Adrenal gland (tissue), 12 donors: ENCODE results near the gene NOS2. TPM values are rescaled to one million over a fixed set of nuclear protein-coding genes. Genes with fewer than 3 reads are reported as not detected.

ENCODE experiments used
- DNase-seq, 7 donors: peaks; one replicate each; pipeline ENCODE4 v3.0.0-alpha.2; 2019 to 2020
- H3K27ac ChIP-seq, 5 donors: fragments of 200-600 bp; sonication (generic) in 4 of 5; 1 replicate in 3 of 5; 2 replicates in 2 of 5; pipeline versions ENCODE4 v1.5.1 to v1.8.0; 2016 to 2020; ENCODE audit warnings: mild to moderate bottlenecking in 1 of 5
- H3K27me3 ChIP-seq: fragments of 200-600 bp; 2 replicates; pipeline ENCODE4 v1.8.0; 2021
- H3K36me3 ChIP-seq, 2 donors: fragments of 200-600 bp; replicated peaks in 1 of 2; 1 replicate in 1 of 2; 2 replicates in 1 of 2; pipeline versions ENCODE4 v1.5.1 to v1.8.0; 2018 to 2022
- H3K4me1 ChIP-seq, 2 donors: fragments of 200-600 bp; replicated peaks in 1 of 2; 1 replicate in 1 of 2; 2 replicates in 1 of 2; pipeline versions ENCODE4 v1.5.1 to v1.8.0; 2018 to 2021
- H3K4me3 ChIP-seq, 4 donors: fragments of 200-600 bp; sonication (generic) in 3 of 4; one replicate each; pipeline ENCODE4 v1.5.1; 2016 to 2018
- H3K9me3 ChIP-seq, 3 donors: fragments of 200-600 bp; sonication (generic) in 1 of 3; replicated peaks in 1 of 3; 1 replicate in 2 of 3; 2 replicates in 1 of 3; pipeline versions ENCODE4 v1.5.1 to v1.8.0; 2016 to 2021
- CTCF ChIP-seq, 6 experiments: fragments of 450-650 bp in 4 of 6; fragments of 200-600 bp in 2 of 6; sonication (generic) in 1 of 6; IDR thresholded peaks; 1 replicate in 5 of 6; 2 replicates in 1 of 6; pipeline versions ENCODE4 v1.5.1 to v1.8.0; 2016 to 2021; ENCODE audit warnings: antibody characterized with exemption in 6 of 6, mild to moderate bottlenecking in 2 of 6, moderate library complexity in 1 of 6
- POLR2A ChIP-seq, 2 donors: fragments of 450-650 bp; IDR thresholded peaks; one replicate each; pipeline ENCODE4 v1.6.1; 2017; ENCODE audit warnings: antibody characterized with exemption in 2 of 2, mild to moderate bottlenecking in 2 of 2, moderate library complexity in 1 of 2
- WGBS, 4 donors: extraction: QIAGEN DNeasy Blood & Tissue Kit in 2 of 4; methylation state at CpG; one replicate each; pipeline versions ENCODE4 v1.1.5 to v1.1.7; 2013 to 2017; 5-methylcytosine and 5-hydroxymethylcytosine counted together
- intact Hi-C, 2 donors: fragments of 100-400 bp; cut with DNase I; formaldehyde crosslinking; loops; one replicate each; pipeline versions ENCODE4 v1.14.1 to v1.15.0; 2022 to 2023
- polyA plus RNA-seq, 3 donors: library from polyadenylated mRNA; stranded (reverse); fragments of 200-250 nt in 2 of 3; fragments of 350-450 nt in 1 of 3; fragmentation: Illumina TruSeq in 1 of 3; extraction: RNeasy Lipid Tissue Mini Kit (QIAGEN cat#74804) in 1 of 3; gene quantifications; one replicate each; pipeline ENCODE4 v1.2.3, GENCODE V29; 2013 to 2014
- total RNA-seq, 9 donors: library from RNA; depleted of rRNA in 4 of 9; stranded (reverse); fragments of >200 nt in 4 of 9; fragments of 120-200 nt in 1 of 9; fragmentation: NEBNext Ultra II Directional in 1 of 9; extraction: Animal tissue kit (Norgen Biotek cat#: 25700) in 1 of 9; gene quantifications; one replicate each; pipeline versions ENCODE4 v1.1.0 to v1.2.4, GENCODE V29; 2013 to 2023
- donor health status: healthy with polysubstance abuse.
- donor health status: Bipolar disorder and iron deficiency.
- donor health status: DM: yes; HTN: yes; CAD: no.
- donor health status: DM: no; HTN: no; CAD: no.
- donor health status: DM: no; HTN: no; CAD: no.
- donor health status: DM: yes; HTN: yes; CAD: no.

The NOS2 gene
- total and polyA plus RNA-seq, 12 donors = 0.17 to 3.3 (median 0.61) TPM

GRCh38 chr17:27768858-27769410, 31.4 kb downstream of the NOS2 start:
- Histone ChIP-seq H3K4me3 (no peak overlapping the region), H3K27me3 (no peaks in the 10 kb centered on the region), H3K36me3 (no peaks in the 10 kb centered on the region), H3K27ac (no peak overlapping the region), H3K4me1 (no peaks in the 10 kb centered on the region), H3K9me3 (no peaks in the 10 kb centered on the region)
- intact Hi-C loops = no loop called here
- no peak for DNase-seq
- 87 to 97% (median 92%) methylated on average over 6 to 11 of the region's 11 CpGs for WGBS, 4 donors
- TF ChIP-seq POLR2A (IDR thresholded peaks at IDR 0.05) = no peak
- TF ChIP-seq CTCF (IDR thresholded peaks at IDR 0.05) = no peak

- no peak for TF ChIP-seq CTCF (IDR thresholded peaks at IDR 0.05)
- no peak for TF ChIP-seq POLR2A (IDR thresholded peaks at IDR 0.05)
- Histone ChIP-seq H3K9me3 (no peaks in the 10 kb centered on the region), H3K27ac (no peak overlapping the region), H3K4me3 (no peak overlapping the region), H3K36me3 (no peaks in the 10 kb centered on the region), H3K4me1 (no peaks in the 10 kb centered on the region), H3K27me3 (no peaks in the 10 kb centered on the region)
- intact Hi-C loops = no loop called here
- no peak for DNase-seq
- WGBS, 4 donors = 87 to 91% (median 88%) methylated on average over 12 of the region's 12 CpGs
These were observed 33.9 kb downstream of the NOS2 start for GRCh38 chr17:27766438-27766837.

GRCh38 chr17:27765353-27765752, 35.0 kb downstream of the NOS2 start:
- H3K4me3 ChIP-seq = no peak overlapping the region
- 92 to 100% (median 95%) methylated on average over 1 to 9 of the region's 9 CpGs for WGBS, 4 donors
- DNase-seq = no peak
- TF ChIP-seq CTCF (IDR thresholded peaks at IDR 0.05) (no peak), POLR2A (IDR thresholded peaks at IDR 0.05) (no peak)
- no peaks in the 10 kb centered on the region for H3K9me3 ChIP-seq
- H3K27ac ChIP-seq = no peak overlapping the region
- H3K36me3 ChIP-seq = no peaks in the 10 kb centered on the region
- intact Hi-C loops = no loop called here
- H3K4me1 ChIP-seq = no peaks in the 10 kb centered on the region
- no peaks in the 10 kb centered on the region for H3K27me3 ChIP-seq

GRCh38 chr17:27764589-27764988, 35.7 kb downstream of the NOS2 start:
- H3K27ac ChIP-seq = no peak overlapping the region
- H3K9me3 ChIP-seq = no peaks in the 10 kb centered on the region
- no peaks in the 10 kb centered on the region for H3K27me3 ChIP-seq
- no peak for DNase-seq
- WGBS, 4 donors = 80 to 87% (median 87%) methylated on average over 3 to 4 of the region's 4 CpGs
- TF ChIP-seq CTCF (IDR thresholded peaks at IDR 0.05) (no peak), POLR2A (IDR thresholded peaks at IDR 0.05) (no peak)
- intact Hi-C loops = no loop called here
- no peaks in the 10 kb centered on the region for H3K36me3 ChIP-seq
- no peak overlapping the region for H3K4me3 ChIP-seq
- no peaks in the 10 kb centered on the region for H3K4me1 ChIP-seq
